ENCODE measurements around the gene PRDX4.
"Not testable (repeated sequence)": the region's sequence is repeated elsewhere in the genome, so short reads cannot be mapped to it uniquely, and the experiment has no call there.

The PRDX4 gene

DNA sequence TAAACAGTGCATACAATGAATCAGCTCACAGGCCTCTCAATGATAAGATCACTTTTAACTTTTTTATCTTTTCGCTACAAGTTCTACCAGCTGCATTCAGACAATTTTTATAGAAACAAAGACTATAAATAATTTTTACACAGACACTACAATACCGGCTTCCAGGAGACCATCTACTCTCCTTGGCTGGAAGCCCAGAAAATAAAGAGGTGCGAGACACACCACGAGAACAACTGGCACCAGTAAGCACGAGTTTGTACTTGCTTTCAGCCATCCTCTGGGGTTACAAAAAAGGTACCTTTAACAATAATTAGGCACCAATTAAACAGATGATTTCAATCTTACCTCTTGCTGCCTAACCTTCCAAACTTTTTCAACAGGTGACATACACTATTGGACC is 11.2 kb upstream of the PRDX4 start:
- Histone ChIP-seq H3K9ac (ENCODE audit: low read depth in 1 of 2, low read length in 2 of 2) (no peak overlapping the region), H3K27ac (ENCODE audit: low read depth, low read length) (no peak overlapping the region), H3K9me3 (ENCODE audit: control insufficient read depth in 1 of 2, low read length in 2 of 2) (no peaks in the 10 kb centered on the region), H3K27me3 (ENCODE audit: control insufficient read depth in 1 of 2, insufficient read depth in 2 of 2, low read length in 2 of 2) (no peaks in the 10 kb centered on the region), H3K36me3 (ENCODE audit: control insufficient read depth in 1 of 2, insufficient read depth in 2 of 2, low read length in 2 of 2) (no peaks in the 10 kb centered on the region), H3K4me1 (ENCODE audit: control insufficient read depth in 1 of 2, insufficient read depth in 2 of 2, low read length in 2 of 2) (no peaks in the 10 kb centered on the region), H3K4me3 (ENCODE audit: low read depth in 1 of 2, low read length in 2 of 2) (no peak overlapping the region)

DNA sequence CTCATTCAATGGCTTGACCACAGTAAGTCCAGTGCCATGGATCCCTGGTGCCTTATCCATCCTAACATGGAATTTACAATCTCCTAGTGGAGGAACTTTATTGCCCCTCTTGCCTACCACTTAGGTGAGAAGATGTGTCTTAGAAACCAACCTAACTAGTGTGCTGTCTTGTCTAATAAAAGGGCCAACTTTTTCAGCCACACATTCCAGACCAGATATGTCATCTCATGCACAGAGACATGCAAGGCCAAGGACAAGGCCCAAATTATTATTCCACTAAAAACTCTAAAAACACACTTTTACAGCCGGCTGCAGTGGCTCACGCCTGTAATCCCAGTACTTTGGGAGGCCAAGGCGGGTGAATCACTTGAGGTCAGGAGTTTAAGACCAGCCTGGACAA is 10.6 kb upstream of the PRDX4 start:
- Histone ChIP-seq H3K36me3 (ENCODE audit: control insufficient read depth in 1 of 2, insufficient read depth in 2 of 2, low read length in 2 of 2) (no peaks in the 10 kb centered on the region), H3K4me1 (ENCODE audit: control insufficient read depth in 1 of 2, insufficient read depth in 2 of 2, low read length in 2 of 2) (no peaks in the 10 kb centered on the region), H3K9me3 (ENCODE audit: control insufficient read depth in 1 of 2, low read length in 2 of 2) (no peaks in the 10 kb centered on the region), H3K27me3 (ENCODE audit: control insufficient read depth in 1 of 2, insufficient read depth in 2 of 2, low read length in 2 of 2) (no peaks in the 10 kb centered on the region), H3K9ac (ENCODE audit: low read depth in 1 of 2, low read length in 2 of 2) (no peak overlapping the region), H3K27ac (ENCODE audit: low read depth, low read length) (no peak overlapping the region), H3K4me3 (ENCODE audit: low read depth in 1 of 2, low read length in 2 of 2) (no peak overlapping the region)

DNA sequence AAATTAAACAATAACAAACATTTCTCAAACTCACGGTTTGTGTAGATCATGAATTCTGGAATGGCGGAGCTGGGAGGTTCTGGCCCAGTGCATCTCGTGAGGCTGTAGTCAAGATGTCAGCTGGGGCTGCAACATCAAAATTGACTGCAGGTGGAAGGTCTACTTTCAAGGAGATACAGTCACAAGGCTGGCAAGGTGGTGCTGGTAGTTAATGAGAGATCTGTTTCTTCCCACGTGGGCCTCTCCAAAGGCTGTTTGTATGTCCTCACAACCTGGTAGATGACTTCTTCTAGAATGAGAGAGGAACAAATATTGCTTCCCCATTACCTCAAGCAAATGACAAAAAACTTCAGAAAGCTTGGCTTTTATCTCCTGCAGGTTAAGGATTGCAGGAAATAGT is 8.0 kb upstream of the PRDX4 start:
- Histone ChIP-seq H3K9ac (ENCODE audit: low read depth in 1 of 2, low read length in 2 of 2) (no peak overlapping the region), H3K27ac (ENCODE audit: low read depth, low read length) (no peak overlapping the region), H3K27me3 (ENCODE audit: control insufficient read depth in 1 of 2, insufficient read depth in 2 of 2, low read length in 2 of 2) (no peaks in the 10 kb centered on the region), H3K36me3 (ENCODE audit: control insufficient read depth in 1 of 2, insufficient read depth in 2 of 2, low read length in 2 of 2) (no peaks in the 10 kb centered on the region), H3K9me3 (ENCODE audit: control insufficient read depth in 1 of 2, low read length in 2 of 2) (no peaks in the 10 kb centered on the region), H3K4me3 (ENCODE audit: low read depth in 1 of 2, low read length in 2 of 2) (no peak overlapping the region), H3K4me1 (ENCODE audit: control insufficient read depth in 1 of 2, insufficient read depth in 2 of 2, low read length in 2 of 2) (no peaks in the 10 kb centered on the region)

DNA sequence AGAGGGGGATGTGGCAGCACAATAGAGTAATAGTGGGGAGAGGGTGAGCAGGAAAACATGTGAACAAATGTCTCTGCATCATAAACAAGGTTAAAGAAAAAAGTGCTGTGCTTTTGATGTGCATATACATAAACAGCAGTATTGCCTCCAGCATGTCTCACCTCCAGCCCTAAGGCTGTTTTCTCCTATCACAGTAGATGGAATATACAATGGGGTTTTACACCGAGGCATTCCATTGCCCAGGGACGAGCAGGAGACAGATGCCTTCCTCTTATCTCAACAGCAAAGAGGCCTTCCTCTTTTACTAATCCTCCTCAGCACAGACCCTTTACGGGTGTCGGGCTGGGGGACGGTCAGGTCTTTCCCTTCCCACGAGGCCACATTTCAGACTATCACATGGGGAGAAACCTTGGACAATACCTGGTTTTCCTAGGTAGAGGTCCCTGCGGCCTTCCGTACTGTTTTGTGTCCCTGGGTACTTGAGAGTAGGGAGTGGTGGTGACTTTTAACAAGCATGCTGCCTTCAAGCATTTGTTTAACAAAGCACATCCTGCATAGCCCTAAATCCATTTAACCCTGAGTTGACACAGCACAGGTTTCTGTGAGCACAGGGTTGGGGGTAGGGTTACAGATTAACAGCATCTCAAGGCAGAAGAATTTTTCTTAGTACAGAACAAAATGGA is 7.1 kb upstream of the PRDX4 start:
- H3K4me3 ChIP-seq (ENCODE audit: low read depth in 1 of 2, low read length in 2 of 2); H3K36me3 ChIP-seq (ENCODE audit: control insufficient read depth in 1 of 2, insufficient read depth in 2 of 2, low read length in 2 of 2); H3K27me3 ChIP-seq (ENCODE audit: control insufficient read depth in 1 of 2, insufficient read depth in 2 of 2, low read length in 2 of 2); H3K9ac ChIP-seq (ENCODE audit: low read depth in 1 of 2, low read length in 2 of 2); H3K4me1 ChIP-seq (ENCODE audit: control insufficient read depth in 1 of 2, insufficient read depth in 2 of 2, low read length in 2 of 2); H3K9me3 ChIP-seq (ENCODE audit: control insufficient read depth in 1 of 2, low read length in 2 of 2); H3K27ac ChIP-seq (ENCODE audit: low read depth, low read length): not testable (repeated sequence)

DNA sequence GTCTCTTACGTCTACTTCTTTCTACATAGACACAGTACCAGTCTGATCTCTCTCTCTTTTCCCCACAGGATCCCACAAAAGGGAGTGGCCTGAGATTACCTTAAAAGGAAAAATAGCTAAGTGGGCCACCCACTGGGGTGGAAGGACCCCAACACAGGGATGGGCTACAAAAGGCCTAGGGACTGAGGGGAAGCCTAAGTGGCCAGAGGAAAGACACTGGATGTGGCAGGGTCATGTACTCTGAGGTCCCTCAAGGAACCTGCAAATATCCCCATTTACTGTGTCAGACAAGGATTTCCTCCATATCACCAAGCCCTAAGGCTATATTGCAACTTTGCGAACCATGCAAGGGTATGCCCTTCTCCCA is 6.5 kb upstream of the PRDX4 start:
- no peak overlapping the region for H3K9ac ChIP-seq (ENCODE audit: low read depth in 1 of 2, low read length in 2 of 2)
- no peak overlapping the region for H3K4me3 ChIP-seq (ENCODE audit: low read depth in 1 of 2, low read length in 2 of 2)
- no peaks in the 10 kb centered on the region for H3K36me3 ChIP-seq (ENCODE audit: control insufficient read depth in 1 of 2, insufficient read depth in 2 of 2, low read length in 2 of 2)
- no peaks in the 10 kb centered on the region for H3K4me1 ChIP-seq (ENCODE audit: control insufficient read depth in 1 of 2, insufficient read depth in 2 of 2, low read length in 2 of 2)
- no peak overlapping the region for H3K27ac ChIP-seq (ENCODE audit: low read depth, low read length)
- H3K9me3 ChIP-seq (ENCODE audit: control insufficient read depth in 1 of 2, low read length in 2 of 2), result no peaks in the 10 kb centered on the region
- H3K27me3 ChIP-seq (ENCODE audit: control insufficient read depth in 1 of 2, insufficient read depth in 2 of 2, low read length in 2 of 2), result no peaks in the 10 kb centered on the region

DNA sequence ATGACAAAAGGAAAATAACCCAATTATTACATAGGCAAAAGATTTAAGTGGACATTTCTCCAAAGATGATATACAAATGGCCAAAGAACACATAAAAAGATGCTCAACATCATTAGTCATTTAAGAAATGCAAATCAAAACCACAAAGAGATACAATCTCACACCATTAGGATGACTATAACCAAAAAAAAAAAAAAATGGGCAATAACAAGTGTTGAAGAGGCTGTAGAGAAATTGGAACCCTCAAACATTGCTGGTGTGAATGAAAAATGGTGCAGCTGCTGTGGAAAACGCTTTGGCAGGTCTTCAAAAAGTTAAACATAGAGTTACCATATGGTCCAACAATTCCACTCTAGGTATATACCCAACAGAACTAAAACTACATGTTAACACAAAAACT is 5.6 kb upstream of the PRDX4 start:
- Histone ChIP-seq H3K4me3 (ENCODE audit: low read depth in 1 of 2, low read length in 2 of 2) (no peak overlapping the region), H3K4me1 (ENCODE audit: control insufficient read depth in 1 of 2, insufficient read depth in 2 of 2, low read length in 2 of 2) (no peaks in the 10 kb centered on the region), H3K27ac (ENCODE audit: low read depth, low read length) (no peak overlapping the region), H3K27me3 (ENCODE audit: control insufficient read depth in 1 of 2, insufficient read depth in 2 of 2, low read length in 2 of 2) (no peaks in the 10 kb centered on the region), H3K9me3 (ENCODE audit: control insufficient read depth in 1 of 2, low read length in 2 of 2) (no peaks in the 10 kb centered on the region), H3K9ac (ENCODE audit: low read depth in 1 of 2, low read length in 2 of 2) (no peak overlapping the region), H3K36me3 (ENCODE audit: control insufficient read depth in 1 of 2, insufficient read depth in 2 of 2, low read length in 2 of 2) (no peaks in the 10 kb centered on the region)

DNA sequence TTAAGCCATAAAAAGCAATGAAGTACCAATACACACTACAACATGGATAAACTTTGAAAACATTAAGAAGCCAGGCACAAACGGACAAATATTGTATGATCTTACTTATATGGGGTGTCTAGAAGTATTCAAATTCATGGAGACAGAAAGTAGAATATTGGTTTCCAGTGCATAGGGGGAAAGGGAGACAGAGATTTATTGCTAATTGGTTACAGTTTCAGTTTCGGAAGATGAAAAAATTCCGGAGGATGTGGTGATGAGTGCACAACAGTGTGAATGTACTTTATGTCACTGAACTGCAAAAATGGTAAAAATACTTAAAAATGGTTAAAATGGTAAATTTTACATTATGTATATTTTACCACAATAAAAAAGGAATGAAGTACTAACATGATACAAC is 5.1 kb upstream of the PRDX4 start:
- H3K27me3 ChIP-seq (ENCODE audit: control insufficient read depth in 1 of 2, insufficient read depth in 2 of 2, low read length in 2 of 2), result no peaks in the 10 kb centered on the region
- H3K9me3 ChIP-seq (ENCODE audit: control insufficient read depth in 1 of 2, low read length in 2 of 2), result no peaks in the 10 kb centered on the region
- H3K27ac ChIP-seq (ENCODE audit: low read depth, low read length), result no peak overlapping the region
- no peak overlapping the region for H3K9ac ChIP-seq (ENCODE audit: low read depth in 1 of 2, low read length in 2 of 2)
- no peaks in the 10 kb centered on the region for H3K4me1 ChIP-seq (ENCODE audit: control insufficient read depth in 1 of 2, insufficient read depth in 2 of 2, low read length in 2 of 2)
- no peak overlapping the region for H3K4me3 ChIP-seq (ENCODE audit: low read depth in 1 of 2, low read length in 2 of 2)
- no peaks in the 10 kb centered on the region for H3K36me3 ChIP-seq (ENCODE audit: control insufficient read depth in 1 of 2, insufficient read depth in 2 of 2, low read length in 2 of 2)

DNA sequence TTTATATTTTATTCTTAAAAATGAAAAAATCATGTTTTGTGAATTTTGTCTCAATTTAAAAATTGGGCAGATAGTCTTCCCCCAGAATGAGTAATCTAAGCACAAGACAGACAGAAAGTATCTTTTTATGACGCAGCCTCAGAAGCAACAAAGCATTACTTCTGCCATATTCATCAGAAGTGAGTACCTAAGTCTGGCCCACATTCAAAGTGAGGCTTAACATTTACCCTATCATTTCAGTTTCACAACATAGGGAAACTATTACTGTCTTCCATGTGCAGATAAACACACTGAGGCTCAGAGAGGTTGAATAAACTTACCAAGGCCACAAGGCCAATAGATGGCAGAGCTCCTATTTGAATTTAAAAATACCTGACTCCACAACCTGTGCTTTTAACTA is 4.4 kb upstream of the PRDX4 start:
- Histone ChIP-seq H3K27me3 (ENCODE audit: control insufficient read depth in 1 of 2, insufficient read depth in 2 of 2, low read length in 2 of 2) (no peaks in the 10 kb centered on the region), H3K9me3 (ENCODE audit: control insufficient read depth in 1 of 2, low read length in 2 of 2) (no peaks in the 10 kb centered on the region), H3K9ac (ENCODE audit: low read depth in 1 of 2, low read length in 2 of 2) (no peak overlapping the region), H3K36me3 (ENCODE audit: control insufficient read depth in 1 of 2, insufficient read depth in 2 of 2, low read length in 2 of 2) (no peaks in the 10 kb centered on the region), H3K27ac (ENCODE audit: low read depth, low read length) (no peak overlapping the region), H3K4me3 (ENCODE audit: low read depth in 1 of 2, low read length in 2 of 2) (no peak overlapping the region), H3K4me1 (ENCODE audit: control insufficient read depth in 1 of 2, insufficient read depth in 2 of 2, low read length in 2 of 2) (no peaks in the 10 kb centered on the region)

DNA sequence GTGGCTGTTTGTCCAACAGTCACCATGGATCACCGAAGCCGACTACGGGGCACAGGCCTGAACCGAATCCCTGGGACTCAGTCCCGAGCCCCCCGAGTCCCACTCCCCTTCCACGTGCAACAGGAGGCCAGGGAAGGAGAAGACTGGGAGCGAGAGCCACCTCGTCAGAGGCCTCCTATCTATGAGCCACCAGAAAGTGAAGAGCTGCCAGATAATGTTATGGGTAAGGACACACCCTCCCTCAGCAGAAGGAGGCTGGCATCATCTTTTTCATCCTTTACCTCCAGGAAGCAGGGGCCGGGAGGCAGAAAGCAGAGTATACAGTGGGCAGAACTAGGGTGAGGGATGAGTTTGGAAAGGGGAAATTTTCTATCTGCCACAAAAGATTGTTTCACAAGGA is 2.8 kb upstream of the PRDX4 start:
- no peaks in the 10 kb centered on the region for H3K36me3 ChIP-seq (ENCODE audit: control insufficient read depth in 1 of 2, insufficient read depth in 2 of 2, low read length in 2 of 2)
- H3K4me1 ChIP-seq (ENCODE audit: control insufficient read depth in 1 of 2, insufficient read depth in 2 of 2, low read length in 2 of 2), result peaks cover 0 to 5% of the 10 kb centered on the region in 2 donors
- H3K27ac ChIP-seq (ENCODE audit: low read depth, low read length), result no peak overlapping the region
- H3K9ac ChIP-seq (ENCODE audit: low read depth in 1 of 2, low read length in 2 of 2), result no peak overlapping the region
- no peak overlapping the region for H3K4me3 ChIP-seq (ENCODE audit: low read depth in 1 of 2, low read length in 2 of 2)
- no peaks in the 10 kb centered on the region for H3K27me3 ChIP-seq (ENCODE audit: control insufficient read depth in 1 of 2, insufficient read depth in 2 of 2, low read length in 2 of 2)
- H3K9me3 ChIP-seq (ENCODE audit: control insufficient read depth in 1 of 2, low read length in 2 of 2), result no peaks in the 10 kb centered on the region

DNA sequence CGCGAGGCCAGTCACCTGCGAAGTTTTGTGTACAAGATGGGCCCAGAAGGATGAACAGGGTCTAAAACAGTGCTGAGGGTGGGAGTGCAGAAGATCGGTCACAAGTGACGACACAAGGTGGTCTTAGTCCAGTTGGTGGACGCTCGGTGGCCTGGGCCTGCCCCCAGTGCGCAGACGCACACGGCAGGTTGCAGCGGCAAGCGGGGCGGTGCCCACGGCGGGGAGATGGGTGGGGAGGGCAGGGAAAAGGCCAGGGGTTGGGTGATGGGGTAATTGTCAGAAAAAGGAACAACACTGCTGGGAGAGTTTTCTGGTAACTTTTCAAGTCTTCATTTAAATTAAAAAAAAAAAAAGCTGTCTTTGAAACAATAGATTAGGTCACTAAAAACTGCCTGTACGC is 1.0 kb upstream of the PRDX4 start:
- Histone ChIP-seq H3K27ac (ENCODE audit: low read depth, low read length) (no peak overlapping the region), H3K9me3 (ENCODE audit: control insufficient read depth in 1 of 2, low read length in 2 of 2) (no peaks in the 10 kb centered on the region), H3K4me3 (ENCODE audit: low read depth in 1 of 2, low read length in 2 of 2) (no peak overlapping the region), H3K36me3 (ENCODE audit: control insufficient read depth in 1 of 2, insufficient read depth in 2 of 2, low read length in 2 of 2) (no peaks in the 10 kb centered on the region), H3K27me3 (ENCODE audit: control insufficient read depth in 1 of 2, insufficient read depth in 2 of 2, low read length in 2 of 2) (no peaks in the 10 kb centered on the region), H3K4me1 (ENCODE audit: control insufficient read depth in 1 of 2, insufficient read depth in 2 of 2, low read length in 2 of 2) (peaks cover 0 to 5% of the 10 kb centered on the region in 2 donors), H3K9ac (ENCODE audit: low read depth in 1 of 2, low read length in 2 of 2) (no peak overlapping the region)

DNA sequence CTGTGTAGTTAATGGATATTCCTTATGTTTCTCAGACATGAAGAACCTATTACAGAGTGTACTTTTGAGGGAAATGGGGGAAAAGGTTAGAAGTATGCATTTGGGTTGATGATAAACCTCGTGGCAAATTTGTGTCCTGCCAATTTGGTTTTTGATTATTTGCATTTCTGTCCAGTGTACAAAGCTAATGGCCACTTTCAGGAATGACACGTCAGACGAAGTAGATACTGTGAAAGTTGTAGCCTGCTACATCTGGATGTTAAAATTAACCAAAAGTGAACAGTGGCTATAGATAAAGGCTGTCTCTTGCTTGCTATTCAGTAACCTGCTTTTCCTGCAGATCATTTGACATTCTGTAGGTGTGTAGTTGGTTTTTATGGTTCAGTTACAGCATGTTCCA is 1.0 kb downstream of the PRDX4 start:
- no peaks in the 10 kb centered on the region for H3K27me3 ChIP-seq (ENCODE audit: control insufficient read depth in 1 of 2, insufficient read depth in 2 of 2, low read length in 2 of 2)
- H3K36me3 ChIP-seq (ENCODE audit: control insufficient read depth in 1 of 2, insufficient read depth in 2 of 2, low read length in 2 of 2), result no peaks in the 10 kb centered on the region
- no peak overlapping the region for H3K27ac ChIP-seq (ENCODE audit: low read depth, low read length)
- no peaks in the 10 kb centered on the region for H3K9me3 ChIP-seq (ENCODE audit: control insufficient read depth in 1 of 2, low read length in 2 of 2)
- peaks cover 0 to 5% of the 10 kb centered on the region in 2 donors for H3K4me1 ChIP-seq (ENCODE audit: control insufficient read depth in 1 of 2, insufficient read depth in 2 of 2, low read length in 2 of 2)
- peak overlapping the region in 1 of 2 donors; percentile 65 for H3K9ac ChIP-seq (ENCODE audit: low read depth in 1 of 2, low read length in 2 of 2)
- peak overlapping the region; percentile 82 for H3K4me3 ChIP-seq (ENCODE audit: low read depth in 1 of 2, low read length in 2 of 2)
